A673 (cell line): ENCODE measurements around the gene KRTAP10-5.

ENCODE experiments used
- CTCF ChIP-seq: fragments of 300-800, 200-600 bp; sonication (generic); conservative IDR thresholded peaks from 2 replicates; pipeline ENCODE4 v1.5.1; 2017; ENCODE audit warnings: low read depth, mild to moderate bottlenecking, antibody characterized with exemption, low read length, moderate library complexity, mixed read lengths
- EZH2 ChIP-seq: fragments of 200-600 bp; sonication (generic); IDR thresholded peaks from 2 replicates; pipeline ENCODE4 v1.6.1; 2017; ENCODE audit warnings: borderline replicate concordance, low read depth, mild to moderate bottlenecking, mixed read lengths, antibody characterized with exemption, low read length; ENCODE audit not compliant: poor library complexity, severe bottlenecking

GRCh38 chr21:44628707-44629391 lies 48.4 kb upstream of the KRTAP10-5 start:
- TF ChIP-seq EZH2 (no peak), CTCF (no peak)
